GM19239 (cell line): ENCODE data around the gene HPGD.
"Not testable (repeated sequence)": the region's sequence is repeated elsewhere in the genome, so short reads cannot be mapped to it uniquely, and the experiment has no call there.

Experiments used
- DNase-seq: peaks from one replicate; pipeline ENCODE4 v3.0.0; 2011; ENCODE audit warnings: low spot score; ENCODE audit not compliant: insufficient read length
- FAIRE-seq: peaks from 2 replicates; lab custom pipeline; 2011; peaks lifted over from hg19 to GRCh38; lab: Jason Lieb, UNC

The HPGD gene

GRCh38 chr4:174528226-174528625 is 5.9 kb upstream of the HPGD start:
- DNase-seq (no peak), FAIRE-seq (no peak)

- FAIRE-seq (no peak), DNase-seq (no peak)
These were observed 4.4 kb upstream of the HPGD start for GRCh38 chr4:174526731-174527130.

- DNase-seq (no peak), FAIRE-seq (no peak)
These were observed 2.0 kb upstream of the HPGD start for GRCh38 chr4:174524242-174524641.

GRCh38 chr4:174523025-174523693 is 871 bp upstream of the HPGD start:
- FAIRE-seq (no peak), DNase-seq (no peak)

- no peak for FAIRE-seq
- DNase-seq: no peak
These were observed 497 bp downstream of the HPGD start for GRCh38 chr4:174521800-174522182.

GRCh38 chr4:174520660-174521059 is 1.6 kb downstream of the HPGD start:
- no peak for DNase-seq
- FAIRE-seq: no peak

- FAIRE-seq: no peak
- no peak for DNase-seq
These were observed 4.5 kb downstream of the HPGD start for GRCh38 chr4:174517502-174518445.

- FAIRE-seq: no peak
- no peak for DNase-seq
These were observed 5.5 kb downstream of the HPGD start for GRCh38 chr4:174516794-174517193.

GRCh38 chr4:174516345-174516744 is 5.9 kb downstream of the HPGD start:
- FAIRE-seq: no peak
- no peak for DNase-seq

- no peak for DNase-seq
- FAIRE-seq: no peak
These were observed 9.5 kb downstream of the HPGD start for GRCh38 chr4:174512745-174513144.

- no peak for DNase-seq
These were observed 16.4 kb downstream of the HPGD start for GRCh38 chr4:174505892-174506291.

GRCh38 chr4:174505007-174505406 is 17.3 kb downstream of the HPGD start:
- FAIRE-seq (no peak), DNase-seq (no peak)

More at GRCh38 chr4:174505892-174506291, 16.4 kb downstream of the HPGD start:
- FAIRE-seq: no peak

GRCh38 chr4:174503079-174503715 is 19.1 kb downstream of the HPGD start:
- DNase-seq (no peak), FAIRE-seq (no peak)

GRCh38 chr4:174496631-174497432 is 25.5 kb downstream of the HPGD start:
- DNase-seq (no peak), FAIRE-seq (no peak)

- DNase-seq (no peak), FAIRE-seq (no peak)
These were observed 26.7 kb downstream of the HPGD start for GRCh38 chr4:174495626-174496025.

GRCh38 chr4:174494726-174495125 is 27.6 kb downstream of the HPGD start:
- no peak for DNase-seq
- no peak for FAIRE-seq

GRCh38 chr4:174494146-174494545 is 28.1 kb downstream of the HPGD start:
- no peak for FAIRE-seq
- no peak for DNase-seq

- no peak for FAIRE-seq
- DNase-seq: no peak
These were observed 31.8 kb downstream of the HPGD start for GRCh38 chr4:174490451-174490961.

GRCh38 chr4:174488368-174488767 is 33.9 kb downstream of the HPGD start:
- not testable (repeated sequence) for DNase-seq, FAIRE-seq

- no peak for DNase-seq
- FAIRE-seq: no peak
These were observed 37.3 kb downstream of the HPGD start for GRCh38 chr4:174485025-174485424.
